ENCODE results near the gene GREB1.

Gene GREB1

GRCh38 chr2:11508279-11508678 lies 25.6 kb upstream of the GREB1 start:
- no peak for DNase-seq (ENCODE audit: low read depth in 2 of 2, low spot score in 1 of 2)

- no peak for DNase-seq (ENCODE audit: low read depth in 2 of 2, low spot score in 1 of 2)
Measured at GRCh38 chr2:11509657-11510360, 24.0 kb upstream of the GREB1 start.

DNA sequence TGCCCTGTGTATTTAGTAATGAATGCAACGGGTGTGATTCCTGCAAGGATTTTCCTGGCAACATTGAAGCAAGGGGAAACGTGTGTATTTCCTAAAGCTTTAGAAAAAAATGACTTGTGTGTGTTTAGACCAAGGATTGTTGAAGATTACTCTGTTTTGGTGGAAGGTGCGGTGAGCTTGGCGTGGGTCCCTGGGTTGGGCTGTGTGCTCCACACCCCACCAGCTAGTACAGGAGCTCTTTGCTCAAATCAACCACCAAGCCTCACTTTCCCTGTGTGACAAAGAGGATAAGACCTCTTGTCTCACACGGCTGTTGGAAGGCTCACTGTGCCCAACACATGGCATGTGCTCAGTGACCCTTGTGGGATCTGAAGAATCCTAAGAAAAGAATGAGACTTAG lies 21.4 kb upstream of the GREB1 start:
- no peak for DNase-seq (ENCODE audit: low read depth in 2 of 2, low spot score in 1 of 2)

DNA sequence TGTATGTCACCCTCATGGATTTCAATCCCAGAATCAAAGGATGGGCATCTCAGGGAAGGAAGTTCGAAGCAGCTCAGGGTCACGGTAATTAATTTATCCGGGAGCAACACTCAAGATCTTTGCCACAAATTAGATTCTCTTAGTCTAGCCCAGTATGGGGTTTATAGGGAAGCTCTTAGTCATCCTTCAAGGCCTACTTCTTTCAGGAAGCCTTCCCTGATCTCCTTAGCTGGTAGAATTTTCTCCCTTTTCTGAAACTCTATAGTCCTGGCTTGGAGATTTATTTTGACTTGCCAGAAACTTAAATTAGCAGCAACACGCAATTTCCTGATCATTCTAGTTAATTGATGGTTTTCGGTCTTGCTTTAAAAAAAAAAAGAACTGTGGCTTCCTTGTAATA lies 20.5 kb upstream of the GREB1 start:
- DNase-seq (ENCODE audit: low read depth in 2 of 2, low spot score in 1 of 2) = no peak

- no peak for DNase-seq (ENCODE audit: low read depth in 2 of 2, low spot score in 1 of 2)
Measured at GRCh38 chr2:11514081-11514730, 19.6 kb upstream of the GREB1 start.

DNA sequence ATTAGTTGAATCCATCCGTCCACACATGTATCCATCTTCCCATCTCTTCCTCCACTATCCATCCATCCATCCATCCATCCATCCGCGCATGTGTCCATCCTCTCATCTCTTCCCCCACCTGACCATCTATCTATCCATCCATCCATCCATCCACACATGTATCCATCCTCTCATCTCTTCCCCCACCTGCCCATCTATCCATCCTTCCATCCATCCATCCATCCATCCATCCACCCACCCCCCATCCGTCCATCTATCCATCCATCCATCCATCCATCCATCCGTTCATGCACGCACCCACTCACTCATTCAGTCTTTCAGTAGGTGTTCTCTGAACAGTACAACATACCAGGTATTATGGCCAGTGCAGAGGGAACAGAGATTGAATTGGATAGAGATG lies 18.9 kb upstream of the GREB1 start:
- no peak for DNase-seq (ENCODE audit: low read depth in 2 of 2, low spot score in 1 of 2)

DNA sequence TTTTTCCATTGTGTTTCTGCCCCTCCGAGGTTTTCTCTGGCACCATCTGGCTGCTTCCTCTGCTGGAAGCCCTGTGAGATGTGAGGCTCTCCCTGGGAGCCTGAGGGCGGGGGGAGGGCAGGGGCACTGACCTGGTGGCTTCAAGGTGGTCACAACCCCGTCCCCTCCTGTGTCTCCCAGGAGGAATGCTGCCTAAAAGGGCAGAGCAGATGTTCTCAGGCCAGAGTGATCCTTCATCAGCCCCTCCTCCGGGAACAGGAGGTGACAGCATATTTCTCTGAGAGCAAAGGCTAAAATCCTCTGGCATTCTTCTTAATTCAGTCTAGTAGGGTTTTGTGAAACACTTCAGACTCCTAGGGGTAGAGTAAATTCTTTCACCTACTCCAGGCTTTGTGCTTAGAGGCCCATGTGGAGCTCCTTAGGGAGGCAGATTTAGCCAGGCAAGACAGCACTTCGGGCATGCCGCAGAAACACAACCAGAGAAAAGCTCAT lies 18.3 kb upstream of the GREB1 start:
- no peak for DNase-seq (ENCODE audit: low read depth in 2 of 2, low spot score in 1 of 2)

GRCh38 chr2:11516984-11517648 lies 16.7 kb upstream of the GREB1 start:
- DNase-seq (ENCODE audit: low read depth in 2 of 2, low spot score in 1 of 2) = no peak

DNA sequence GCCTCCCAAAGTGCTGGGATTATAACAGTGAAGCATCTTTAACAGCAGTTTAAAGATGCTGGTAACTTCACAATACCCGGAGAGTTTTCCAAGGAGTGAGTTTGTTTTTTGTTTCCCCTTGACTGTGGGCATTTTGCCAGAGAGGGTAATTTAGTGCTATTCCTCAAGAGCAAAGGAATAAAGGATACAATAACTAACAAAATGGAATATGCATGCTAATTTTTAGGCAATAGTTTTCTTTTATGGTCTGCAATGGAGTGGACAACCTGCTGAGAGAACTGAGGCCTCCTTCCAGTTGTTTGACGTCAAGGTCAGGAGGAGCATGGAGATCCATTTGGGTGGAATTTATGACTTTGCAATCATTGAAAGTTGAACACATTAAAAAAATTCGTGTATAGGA lies 15.9 kb upstream of the GREB1 start:
- no peak for DNase-seq (ENCODE audit: low read depth in 2 of 2, low spot score in 1 of 2)

DNA sequence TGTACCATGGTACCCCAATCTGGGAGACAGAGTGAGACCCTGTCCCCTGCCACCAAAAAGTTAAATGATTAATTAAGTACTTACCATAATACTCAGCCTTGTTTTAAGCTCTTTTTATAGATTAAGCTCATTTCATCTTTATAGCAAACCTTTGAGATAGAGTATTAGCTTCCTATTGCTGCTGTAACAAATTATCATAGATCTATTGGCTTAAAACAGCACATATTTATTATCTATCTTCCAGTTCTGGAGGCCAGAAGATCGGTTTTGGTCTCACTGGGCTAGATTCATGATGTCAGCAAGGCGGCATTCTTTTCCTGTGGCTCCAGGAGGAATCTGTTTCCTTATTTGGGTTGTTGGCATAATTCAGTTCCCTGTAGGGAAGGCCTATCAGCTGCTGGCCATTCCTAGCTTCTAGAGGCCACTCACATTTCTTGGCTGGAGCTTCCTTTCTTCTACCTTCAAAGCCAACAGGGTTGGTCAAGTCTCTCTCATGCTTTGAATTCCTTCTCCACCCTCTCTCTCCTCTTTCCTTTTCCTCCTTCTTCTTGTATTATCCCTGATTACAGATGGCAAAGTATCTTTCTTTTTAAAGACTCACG lies 13.7 kb upstream of the GREB1 start:
- no peak for DNase-seq (ENCODE audit: low read depth in 2 of 2, low spot score in 1 of 2)

GRCh38 chr2:11521775-11522174 lies 12.1 kb upstream of the GREB1 start:
- no peak for DNase-seq (ENCODE audit: low read depth in 2 of 2, low spot score in 1 of 2)

GRCh38 chr2:11524470-11524869 lies 9.4 kb upstream of the GREB1 start:
- DNase-seq (ENCODE audit: low read depth in 2 of 2, low spot score in 1 of 2) = no peak

- no peak for DNase-seq (ENCODE audit: low read depth in 2 of 2, low spot score in 1 of 2)
Measured at GRCh38 chr2:11525762-11526161, 8.1 kb upstream of the GREB1 start.

DNA sequence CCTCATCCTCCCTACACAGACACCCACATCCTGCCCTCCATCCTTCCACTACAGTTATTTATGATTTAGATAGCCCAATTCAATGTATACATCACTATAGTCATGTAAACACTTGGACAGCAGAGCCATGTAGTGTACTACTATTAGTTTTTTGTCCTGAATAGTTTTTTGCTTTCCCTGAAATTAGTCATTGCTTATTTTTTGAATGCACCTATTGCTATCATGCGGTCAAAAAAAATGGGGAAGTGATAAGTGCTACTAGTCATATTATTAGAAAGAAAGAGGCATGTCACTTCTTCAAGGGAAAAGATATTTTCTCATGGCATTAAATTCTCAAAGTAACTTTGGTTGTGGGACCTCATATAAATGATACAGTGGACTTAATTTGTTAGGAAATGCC lies 6.8 kb upstream of the GREB1 start:
- no peak for DNase-seq (ENCODE audit: low read depth in 2 of 2, low spot score in 1 of 2)

GRCh38 chr2:11528228-11528627 lies 5.6 kb upstream of the GREB1 start:
- no peak for DNase-seq (ENCODE audit: low read depth in 2 of 2, low spot score in 1 of 2)

DNA sequence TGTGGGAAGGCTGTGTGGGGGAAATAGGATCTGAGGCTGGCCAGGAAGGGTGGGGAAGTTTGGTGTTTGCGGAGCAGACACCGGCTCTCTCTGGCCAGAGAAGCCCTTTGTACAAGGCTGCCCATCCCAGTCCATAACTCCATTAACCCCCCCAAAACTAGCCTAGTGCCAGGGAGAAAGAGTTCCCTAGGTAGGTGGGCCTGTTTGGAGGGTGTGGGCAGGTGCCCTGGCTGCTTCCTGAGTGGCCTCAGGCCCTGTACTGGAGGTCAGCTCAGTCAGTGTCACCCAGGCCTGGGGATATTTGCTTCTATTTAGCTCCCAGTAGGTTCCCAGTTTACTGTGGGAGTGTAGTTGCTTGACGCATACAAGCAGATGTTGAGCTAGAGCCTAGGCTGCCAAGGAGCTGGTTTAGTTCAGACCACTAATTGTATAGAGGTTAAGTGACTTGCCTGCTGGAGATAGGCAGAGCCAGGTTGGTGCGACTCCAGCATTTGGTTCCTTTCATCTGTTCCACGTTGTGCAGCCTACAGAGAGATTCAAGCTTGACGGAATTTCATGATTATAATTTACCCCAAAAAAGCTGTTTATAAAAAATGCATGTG lies 2.9 kb upstream of the GREB1 start:
- DNase-seq (ENCODE audit: low read depth in 2 of 2, low spot score in 1 of 2) = no peak

DNA sequence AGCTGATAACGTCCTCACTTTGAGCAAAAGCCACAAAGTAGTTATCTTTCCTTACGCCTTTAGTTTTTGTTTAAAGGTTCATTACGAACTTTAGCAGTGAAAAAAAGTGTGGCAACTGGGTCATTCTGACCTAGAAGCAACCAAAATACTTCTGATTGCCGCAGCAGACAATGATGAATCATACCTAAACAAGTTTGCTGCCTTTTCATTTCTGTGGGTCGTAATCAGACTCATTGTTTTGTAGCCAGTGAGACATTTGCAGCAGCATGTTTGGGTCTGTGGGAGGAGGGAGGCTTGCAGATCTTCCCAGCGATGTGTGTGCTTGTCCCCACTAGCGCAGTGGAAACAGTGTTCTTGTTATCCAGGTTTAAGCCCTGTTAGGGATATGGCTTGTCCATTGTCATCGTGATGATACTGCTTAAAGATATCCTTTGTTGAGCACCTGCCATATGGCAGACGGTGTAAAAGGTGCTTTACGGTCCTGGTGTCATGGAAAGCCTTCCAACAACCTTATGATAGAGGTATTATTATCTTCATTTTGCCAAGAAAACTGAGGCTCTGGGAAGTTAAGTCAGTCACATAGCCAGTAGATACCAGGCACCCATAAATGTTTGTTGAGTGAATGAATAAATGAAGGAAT lies 1.3 kb upstream of the GREB1 start:
- no peak for DNase-seq (ENCODE audit: low read depth in 2 of 2, low spot score in 1 of 2)

- no peak for DNase-seq (ENCODE audit: low read depth in 2 of 2, low spot score in 1 of 2)
Measured at GRCh38 chr2:11534071-11534745, 363 bp downstream of the GREB1 start.

DNA sequence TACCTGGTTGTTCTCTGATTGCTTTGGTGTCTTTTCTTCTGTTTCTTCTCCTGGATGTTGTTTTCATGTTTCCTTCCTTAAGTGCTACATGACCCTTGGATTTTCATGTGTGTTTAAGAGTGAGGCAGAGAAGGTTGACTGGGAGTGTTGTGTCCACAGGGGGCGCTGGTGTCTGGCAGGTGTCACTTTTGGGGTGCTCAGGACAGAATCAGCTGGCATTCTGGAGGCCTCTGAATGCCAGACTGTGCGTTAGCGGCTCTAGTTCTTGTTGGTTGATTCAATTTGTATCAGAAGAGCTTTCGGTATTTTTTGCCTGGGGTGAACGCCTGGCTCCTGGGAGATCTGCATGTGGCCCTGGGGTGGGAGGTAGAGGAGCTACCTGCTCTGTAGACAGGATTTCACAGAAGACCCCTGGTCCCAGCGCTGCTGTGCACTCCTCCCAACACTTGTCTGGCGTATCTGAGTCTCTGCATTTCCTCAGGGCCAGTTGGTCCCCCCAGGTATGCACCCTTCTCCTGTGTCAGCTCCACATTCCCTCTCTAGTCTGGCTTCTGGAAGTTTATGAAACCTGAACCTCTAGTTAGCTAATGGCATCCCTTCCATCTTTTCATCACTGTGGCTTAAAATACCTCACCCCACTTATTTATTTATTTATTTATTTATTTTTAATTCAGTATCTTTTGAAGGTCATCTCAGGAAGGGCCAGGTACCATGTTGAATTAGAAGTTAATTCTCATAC lies 1.1 kb downstream of the GREB1 start:
- no peak for DNase-seq (ENCODE audit: low read depth in 2 of 2, low spot score in 1 of 2)

DNA sequence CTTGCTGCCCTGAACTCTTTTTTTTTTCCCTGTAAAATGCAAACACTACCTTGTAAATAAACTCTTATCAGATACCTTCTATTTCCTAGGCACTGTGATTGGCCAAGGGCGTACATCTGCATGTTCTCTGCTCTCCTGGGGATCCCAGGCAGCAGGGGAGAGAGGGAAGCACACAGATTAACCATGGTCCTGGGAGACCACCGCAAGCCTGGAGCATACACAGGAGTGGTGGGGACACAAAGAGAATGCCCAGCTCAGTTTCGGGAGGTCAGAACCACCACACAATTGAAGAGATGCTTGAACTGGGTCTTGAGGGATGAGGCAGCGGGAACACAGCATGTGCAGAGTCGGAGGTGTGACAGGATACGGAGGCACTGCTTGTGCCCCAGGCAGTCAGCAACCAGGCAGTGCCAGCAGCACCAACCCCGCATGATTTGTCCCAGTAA lies 2.1 kb downstream of the GREB1 start:
- no peak for DNase-seq (ENCODE audit: low read depth in 2 of 2, low spot score in 1 of 2)

Data from stimulated activated CD8-positive, alpha-beta memory T cell treated with anti-CD3 and anti-CD28 coated beads, Interleukin-4, amount 100 ng/mL, for 4 hours (primary cell).